Measurements from ENCODE around the gene SENP3.
A peak's percentile ranks its signal among the peaks of the same experiment; 100 is the strongest.

Gene SENP3

GRCh38 chr17:7555320-7555948 lies 6.3 kb upstream of the SENP3 start:
- TF ChIP-seq ZNF629 (tag by site-specific recombination; IDR thresholded peaks at IDR 0.05) (no peak), ZBTB17 (tag by site-specific recombination; IDR thresholded peaks at IDR 0.05) (peak; percentile 34), ZNF549 (tag by site-specific recombination; IDR thresholded peaks at IDR 0.05) (no peak), ZNF311 (tag by site-specific recombination; IDR thresholded peaks at IDR 0.05; ENCODE audit: borderline replicate concordance) (no peak), ZNF792 (tag by site-specific recombination; IDR thresholded peaks at IDR 0.05) (no peak), KLF8 (tag by site-specific recombination; IDR thresholded peaks at IDR 0.05) (no peak), YY1 (tag by site-specific recombination; IDR thresholded peaks at IDR 0.05) (no peak)
- TF ChIP-seq, protein P1, sequence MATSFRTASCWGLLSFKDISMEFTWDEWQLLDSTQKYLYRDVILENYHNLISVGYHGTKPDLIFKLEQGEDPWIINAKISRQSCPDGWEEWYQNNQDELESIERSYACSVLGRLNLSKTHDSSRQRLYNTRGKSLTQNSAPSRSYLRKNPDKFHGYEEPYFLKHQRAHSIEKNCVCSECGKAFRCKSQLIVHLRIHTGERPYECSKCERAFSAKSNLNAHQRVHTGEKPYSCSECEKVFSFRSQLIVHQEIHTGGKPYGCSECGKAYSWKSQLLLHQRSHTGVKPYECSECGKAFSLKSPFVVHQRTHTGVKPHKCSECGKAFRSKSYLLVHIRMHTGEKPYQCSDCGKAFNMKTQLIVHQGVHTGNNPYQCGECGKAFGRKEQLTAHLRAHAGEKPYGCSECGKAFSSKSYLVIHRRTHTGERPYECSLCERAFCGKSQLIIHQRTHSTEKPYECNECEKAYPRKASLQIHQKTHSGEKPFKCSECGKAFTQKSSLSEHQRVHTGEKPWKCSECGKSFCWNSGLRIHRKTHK (tag by site-specific recombination; IDR thresholded peaks at IDR 0.05), result no peak
- Histone ChIP-seq H3K4me1 (ENCODE audit: control insufficient read depth, insufficient read depth, low read length) (peaks cover under 1% of the 10 kb centered on the region), H3K27ac (ENCODE audit: extremely low read depth, low read depth, low read length) (no peak overlapping the region), H3K36me3 (ENCODE audit: control insufficient read depth in 2 of 2, insufficient read depth in 1 of 2, low read length in 2 of 2) (no peaks in the 10 kb centered on the region), H3K4me3 (ENCODE audit: low read depth, low read length) (no peak overlapping the region), H3K9me3 (ENCODE audit: control insufficient read depth, insufficient read depth, low read depth, low read length) (no peaks in the 10 kb centered on the region)
- CTCF ChIA-PET, result interaction anchor here (0.9 to 1.3 kb wide), 2 partner anchors 40 to 43 kb away, joined by 3 to 5 read pairs; no protein-coding TSS in a partner anchor
- POLR2A ChIA-PET, result interaction anchor here (0.6 to 1.1 kb wide), 4 partner anchors 8 to 296 kb away, joined by 3 to 7 read pairs (median 4); no protein-coding TSS in a partner anchor

- POLR2A ChIA-PET, result interaction anchor here (0.7 kb wide), 1 partner anchor 40 kb away, joined by 3 read pairs; no protein-coding TSS in a partner anchor
- Histone ChIP-seq H3K36me3 (ENCODE audit: control insufficient read depth in 2 of 2, insufficient read depth in 1 of 2, low read length in 2 of 2) (no peaks in the 10 kb centered on the region), H3K4me3 (ENCODE audit: low read depth, low read length) (no peak overlapping the region), H3K27ac (ENCODE audit: extremely low read depth, low read depth, low read length) (no peak overlapping the region), H3K4me1 (ENCODE audit: control insufficient read depth, insufficient read depth, low read length) (peaks cover 5% of the 10 kb centered on the region), H3K9me3 (ENCODE audit: control insufficient read depth, insufficient read depth, low read depth, low read length) (no peaks in the 10 kb centered on the region)
- CTCF ChIA-PET, result interaction anchor here (1.2 to 1.7 kb wide), 2 partner anchors 39 to 42 kb away, joined by 3 to 8 read pairs; no protein-coding TSS in a partner anchor
- TF ChIP-seq ZBTB17 (tag by site-specific recombination; IDR thresholded peaks at IDR 0.05), result no peak
- no peak for TF ChIP-seq ZNF274 (IDR thresholded peaks at IDR 0.05; ENCODE audit: low read length)
- TF ChIP-seq ZNF274 (tag by site-specific recombination; IDR thresholded peaks at IDR 0.05; ENCODE audit: borderline replicate concordance), result no peak
- TF ChIP-seq SP3 (tag by site-specific recombination; IDR thresholded peaks at IDR 0.05), result no peak
- no peak for TF ChIP-seq ZNF600 (tag by site-specific recombination; IDR thresholded peaks at IDR 0.05)
- TF ChIP-seq ZNF610 (tag by site-specific recombination; IDR thresholded peaks at IDR 0.05; ENCODE audit: borderline replicate concordance), result no peak
Observed at GRCh38 chr17:7556627-7557026, 5.1 kb upstream of the SENP3 start.

GRCh38 chr17:7557147-7557764 lies 4.5 kb upstream of the SENP3 start:
- Histone ChIP-seq H3K4me3 (ENCODE audit: low read depth, low read length) (no peak overlapping the region), H3K36me3 (ENCODE audit: control insufficient read depth in 2 of 2, insufficient read depth in 1 of 2, low read length in 2 of 2) (no peaks in the 10 kb centered on the region), H3K9me3 (ENCODE audit: control insufficient read depth, insufficient read depth, low read depth, low read length) (no peaks in the 10 kb centered on the region), H3K27ac (ENCODE audit: extremely low read depth, low read depth, low read length) (no peak overlapping the region), H3K4me1 (ENCODE audit: control insufficient read depth, insufficient read depth, low read length) (peaks cover 5% of the 10 kb centered on the region)
- POLR2A ChIA-PET, result interaction anchor here (0.5 to 1.2 kb wide), 4 partner anchors 41 to 172 kb away, joined by 3 to 4 read pairs (median 4); partner anchors contain the start of gene TMEM256
- CTCF ChIA-PET, result interaction anchor here (0.6 to 5.1 kb wide), 10 partner anchors 33 to 202 kb away, joined by 3 to 87 read pairs (median 3); partner anchors contain the start of gene TMEM95
- TF ChIP-seq ZNF426 (tag by site-specific recombination; IDR thresholded peaks at IDR 0.05) (no peak), ZNF629 (tag by site-specific recombination; IDR thresholded peaks at IDR 0.05) (no peak), ZNF600 (tag by site-specific recombination; IDR thresholded peaks at IDR 0.05) (no peak), ZNF670 (tag by site-specific recombination; IDR thresholded peaks at IDR 0.05; ENCODE audit: low read depth) (no peak), EGR2 (tag by site-specific recombination; IDR thresholded peaks at IDR 0.05; ENCODE audit: low read depth) (peak; percentile 89), ZFHX2 (tag by site-specific recombination; conservative IDR thresholded peaks at IDR 0.05) (peak; percentile 96)
- TF ChIP-seq, protein P2, sequence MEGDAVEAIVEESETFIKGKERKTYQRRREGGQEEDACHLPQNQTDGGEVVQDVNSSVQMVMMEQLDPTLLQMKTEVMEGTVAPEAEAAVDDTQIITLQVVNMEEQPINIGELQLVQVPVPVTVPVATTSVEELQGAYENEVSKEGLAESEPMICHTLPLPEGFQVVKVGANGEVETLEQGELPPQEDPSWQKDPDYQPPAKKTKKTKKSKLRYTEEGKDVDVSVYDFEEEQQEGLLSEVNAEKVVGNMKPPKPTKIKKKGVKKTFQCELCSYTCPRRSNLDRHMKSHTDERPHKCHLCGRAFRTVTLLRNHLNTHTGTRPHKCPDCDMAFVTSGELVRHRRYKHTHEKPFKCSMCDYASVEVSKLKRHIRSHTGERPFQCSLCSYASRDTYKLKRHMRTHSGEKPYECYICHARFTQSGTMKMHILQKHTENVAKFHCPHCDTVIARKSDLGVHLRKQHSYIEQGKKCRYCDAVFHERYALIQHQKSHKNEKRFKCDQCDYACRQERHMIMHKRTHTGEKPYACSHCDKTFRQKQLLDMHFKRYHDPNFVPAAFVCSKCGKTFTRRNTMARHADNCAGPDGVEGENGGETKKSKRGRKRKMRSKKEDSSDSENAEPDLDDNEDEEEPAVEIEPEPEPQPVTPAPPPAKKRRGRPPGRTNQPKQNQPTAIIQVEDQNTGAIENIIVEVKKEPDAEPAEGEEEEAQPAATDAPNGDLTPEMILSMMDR (tag by site-specific recombination; IDR thresholded peaks at IDR 0.05), result peak; percentile 18; the same call in 1 of the 2 replicates

Measured in HEK293 (cell line).